Hepatocyte (in vitro differentiated cells): ENCODE results near the gene RASSF1.

ENCODE experiments used
- CTCF ChIP-seq: fragments of 200-600 bp; sonication (generic); IDR thresholded peaks from 2 replicates; pipeline ENCODE4 v1.5.1; 2016; ENCODE audit warnings: antibody characterized with exemption, mild to moderate bottlenecking; ENCODE audit not compliant: poor library complexity
- EZH2 ChIP-seq: fragments of 200-600 bp; sonication (generic); IDR thresholded peaks from 2 replicates; pipeline ENCODE4 v1.6.1; 2016; ENCODE audit warnings: antibody characterized with exemption, mild to moderate bottlenecking, borderline replicate concordance
- EZH2phosphoT487 ChIP-seq: fragments of 200-600 bp; sonication (generic); IDR thresholded peaks from one replicate; pipeline ENCODE4 v1.6.1; 2018; ENCODE audit warnings: antibody characterized with exemption, mild to moderate bottlenecking, low read depth, moderate library complexity; ENCODE audit not compliant: unreplicated experiment, severe bottlenecking

DNA sequence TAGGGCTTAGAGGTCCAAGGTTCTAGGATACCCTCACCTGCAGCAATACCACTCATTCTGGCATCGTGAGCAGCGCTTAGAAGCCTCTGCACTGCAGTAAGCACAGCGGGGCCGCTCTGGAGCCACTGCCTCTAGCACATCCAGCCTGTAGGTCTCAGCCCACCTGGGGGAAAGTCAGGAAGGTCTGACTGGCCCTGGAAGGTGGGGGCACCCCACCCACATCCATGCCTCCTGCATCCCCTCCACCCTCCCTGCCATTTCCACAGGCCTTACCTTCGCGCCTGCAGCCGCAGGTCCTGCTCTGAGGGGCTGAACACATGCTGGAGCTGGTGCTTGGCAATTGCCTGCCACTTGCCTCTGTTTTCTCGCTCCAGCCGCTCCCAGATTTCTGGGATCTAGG is 901 bp upstream of the RASSF1 start:
- TF ChIP-seq EZH2: no peak
- no peak for TF ChIP-seq CTCF
- no peak for TF ChIP-seq EZH2phosphoT487
